Pancreas (tissue), 10 donors: Measurements from ENCODE around the gene KCNIP1. TPM values are rescaled to one million over a fixed set of nuclear protein-coding genes. Genes with fewer than 3 reads are reported as not detected.

Source experiments
- ATAC-seq, 4 donors: fragments of 200-7000 bp; cut with Tn5 transposase; one replicate each; pipeline versions ENCODE4 v1.8.0 to v1.9.1; 2020; ENCODE audit warnings: mild to moderate bottlenecking in 4 of 4, moderate library complexity in 4 of 4
- DNase-seq, 6 donors: peaks; one replicate each; pipeline ENCODE4 v3.0.0-alpha.2; 2020
- FAIRE-seq: peaks from 2 replicates; lab custom pipeline; 2012; peaks lifted over from hg19 to GRCh38; lab: Jason Lieb, UNC
- H3K27ac ChIP-seq, 4 donors: fragments of 200-600 bp; sonication (generic); 1 replicate in 3 of 4; 2 replicates in 1 of 4; pipeline versions ENCODE4 v1.5.0 to v1.8.0; 2020
- H3K27me3 ChIP-seq, 4 donors: fragments of 200-600 bp; one replicate each; pipeline ENCODE4 v1.8.0; 2021
- H3K36me3 ChIP-seq, 3 donors: fragments of 200-600 bp; sonication (generic) in 1 of 3; one replicate each; pipeline versions ENCODE4 v1.5.0 to v1.8.0; 2020 to 2021
- H3K4me1 ChIP-seq, 3 donors: fragments of 200-600 bp; one replicate each; pipeline ENCODE4 v1.8.0; 2021
- H3K4me3 ChIP-seq, 4 donors: fragments of 200-600 bp; sonication (generic) in 2 of 4; one replicate each; pipeline versions ENCODE4 v1.5.0 to v1.8.0; 2020 to 2021
- H3K9me3 ChIP-seq, 4 donors: fragments of 200-600 bp; one replicate each; pipeline ENCODE4 v1.8.0; 2021
- WGBS, 2 donors: extraction: QIAGEN DNeasy Blood & Tissue Kit; methylation state at CpG; one replicate each; pipeline ENCODE4 v1.1.7; 2013; 5-methylcytosine and 5-hydroxymethylcytosine counted together
- intact Hi-C, 3 donors: fragments of 100-400 bp; cut with DNase I; formaldehyde crosslinking; loops; one replicate each; pipeline versions ENCODE4 v1.11.1 to v1.14.2; 2022
- polyA plus RNA-seq, 2 donors: library from polyadenylated mRNA; stranded (reverse); fragments of 200-250 nt; gene quantifications; one replicate each; pipeline ENCODE4 v1.2.3, GENCODE V29; 2013
- total RNA-seq, 6 donors: library from RNA; stranded (reverse); fragmentation: NEBNext Ultra II Directional in 4 of 6; extraction: Animal tissue kit (Norgen Biotek cat#: 25700) in 4 of 6; gene quantifications; one replicate each; pipeline versions ENCODE4 v1.2.1 to v1.2.4, GENCODE V29; 2021 to 2023
- TF ChIP-seq, protein P1 (sequence below), 4 donors: fragments of 200-600 bp; sonication (generic) in 3 of 4; IDR thresholded peaks; one replicate each; pipeline versions ENCODE4 v1.5.0 to v1.8.0; 2021; ENCODE audit warnings: antibody characterized with exemption in 4 of 4
- donor health status: healthy with polysubstance abuse.
- donor health status: DM: no; HTN: no; CAD: no; lungs with moderate emphysema.
- donor health status: DM: no; HTN: no; CAD: no.
- donor health status: control.
- donor health status: control.
- donor health status: Bipolar disorder and iron deficiency.
- donor health status: DM: yes; HTN: yes; CAD: no.
- donor health status: DM: no; HTN: no; CAD: no.
- donor health status: DM: no; HTN: no; CAD: no.
- donor health status: DM: yes; HTN: yes; CAD: no.

Gene KCNIP1
- total and polyA plus RNA-seq, 8 donors, result 0.31 to 10.3 (median 1.1) TPM

GRCh38 chr5:170630226-170630625 is 126.4 kb downstream of the KCNIP1 start:
- intact Hi-C loops, result loop anchor here in 1 of 3 donors (5.0 to 10.0 kb wide), 2 partner anchors 165 to 193 kb away; no protein-coding TSS in a partner anchor
- H3K9me3 ChIP-seq, result no peaks in the 10 kb centered on the region
- no peaks in the 10 kb centered on the region for H3K36me3 ChIP-seq
- no peak overlapping the region for H3K27ac ChIP-seq
- 66 to 76% methylated on average over 8 of the region's 8 CpGs for WGBS, 2 donors
- TF ChIP-seq, protein P1, sequence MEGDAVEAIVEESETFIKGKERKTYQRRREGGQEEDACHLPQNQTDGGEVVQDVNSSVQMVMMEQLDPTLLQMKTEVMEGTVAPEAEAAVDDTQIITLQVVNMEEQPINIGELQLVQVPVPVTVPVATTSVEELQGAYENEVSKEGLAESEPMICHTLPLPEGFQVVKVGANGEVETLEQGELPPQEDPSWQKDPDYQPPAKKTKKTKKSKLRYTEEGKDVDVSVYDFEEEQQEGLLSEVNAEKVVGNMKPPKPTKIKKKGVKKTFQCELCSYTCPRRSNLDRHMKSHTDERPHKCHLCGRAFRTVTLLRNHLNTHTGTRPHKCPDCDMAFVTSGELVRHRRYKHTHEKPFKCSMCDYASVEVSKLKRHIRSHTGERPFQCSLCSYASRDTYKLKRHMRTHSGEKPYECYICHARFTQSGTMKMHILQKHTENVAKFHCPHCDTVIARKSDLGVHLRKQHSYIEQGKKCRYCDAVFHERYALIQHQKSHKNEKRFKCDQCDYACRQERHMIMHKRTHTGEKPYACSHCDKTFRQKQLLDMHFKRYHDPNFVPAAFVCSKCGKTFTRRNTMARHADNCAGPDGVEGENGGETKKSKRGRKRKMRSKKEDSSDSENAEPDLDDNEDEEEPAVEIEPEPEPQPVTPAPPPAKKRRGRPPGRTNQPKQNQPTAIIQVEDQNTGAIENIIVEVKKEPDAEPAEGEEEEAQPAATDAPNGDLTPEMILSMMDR (IDR thresholded peaks at IDR 0.05), result no peak
- H3K4me3 ChIP-seq, result no peak overlapping the region
- ATAC-seq (peak in 1 of 4 donors; percentile 15), DNase-seq (no peak), FAIRE-seq (no peak)
- no peaks in the 10 kb centered on the region for H3K27me3 ChIP-seq
- no peaks in the 10 kb centered on the region for H3K4me1 ChIP-seq

- peak in 2 of 4 donors; percentile 15 to 19 for ATAC-seq
- TF ChIP-seq, protein P1 (IDR thresholded peaks at IDR 0.05), result no peak
- intact Hi-C loops, result loop anchor here in 1 of 3 donors (5.0 to 10.0 kb wide), 2 partner anchors 164 to 193 kb away; no protein-coding TSS in a partner anchor
- WGBS, 2 donors, result 34 to 39% methylated on average over 3 of the region's 3 CpGs
- H3K9me3 ChIP-seq, result no peaks in the 10 kb centered on the region
- H3K36me3 ChIP-seq, result no peaks in the 10 kb centered on the region
- DNase-seq, result no peak
- no peak overlapping the region for H3K4me3 ChIP-seq
- no peaks in the 10 kb centered on the region for H3K4me1 ChIP-seq
- no peaks in the 10 kb centered on the region for H3K27me3 ChIP-seq
- no peak for FAIRE-seq
- no peak overlapping the region for H3K27ac ChIP-seq
Observed at GRCh38 chr5:170630711-170631141, 126.9 kb downstream of the KCNIP1 start.

DNA sequence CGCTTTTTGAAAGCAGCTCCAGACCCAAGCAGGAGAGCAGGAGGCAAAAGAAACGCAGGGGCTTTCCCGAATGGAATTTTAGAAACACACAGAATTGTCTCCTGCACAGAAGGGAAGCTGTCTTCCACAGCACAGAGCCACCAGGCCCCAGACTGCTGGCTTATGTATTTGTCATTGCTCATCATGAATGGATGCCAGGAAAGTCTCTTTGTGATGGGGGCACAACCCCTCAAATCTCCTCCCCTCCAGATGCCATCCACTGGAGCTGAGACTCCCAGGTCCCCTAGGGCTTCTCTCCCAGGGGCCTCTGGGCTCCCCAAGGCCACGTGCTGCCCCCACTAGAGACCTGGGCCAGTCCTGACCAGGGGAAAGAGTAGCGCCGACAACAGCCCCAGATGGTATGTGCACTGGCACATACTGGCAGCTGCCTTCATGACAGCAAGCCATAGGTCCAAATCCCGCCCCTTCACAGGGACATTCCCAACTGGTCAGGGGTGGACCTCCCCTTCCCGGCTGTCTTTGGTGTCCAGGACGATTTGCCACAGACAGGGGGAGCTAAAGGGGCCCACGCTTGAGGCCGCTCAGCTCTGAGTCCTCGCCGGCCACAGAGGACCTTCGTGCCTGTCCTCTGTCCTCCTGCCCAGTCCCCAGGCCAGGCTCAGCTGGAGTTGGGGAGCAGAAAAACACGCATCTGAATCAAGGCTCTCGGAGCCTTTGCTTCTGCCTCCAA is 127.8 kb downstream of the KCNIP1 start:
- intact Hi-C loops, result loop anchor here in 1 of 3 donors (5.0 to 10.0 kb wide), 2 partner anchors 163 to 194 kb away; no protein-coding TSS in a partner anchor
- H3K9me3 ChIP-seq, result no peaks in the 10 kb centered on the region
- no peak for FAIRE-seq
- WGBS, 2 donors, result 29 to 39% methylated on average over 16 of the region's 16 CpGs
- no peaks in the 10 kb centered on the region for H3K36me3 ChIP-seq
- no peaks in the 10 kb centered on the region for H3K4me1 ChIP-seq
- TF ChIP-seq, protein P1 (IDR thresholded peaks at IDR 0.05), result no peak
- no peaks in the 10 kb centered on the region for H3K27me3 ChIP-seq
- DNase-seq, result no peak
- peak in 3 of 4 donors; percentile 7 to 41 (median 17) for ATAC-seq
- no peak overlapping the region for H3K27ac ChIP-seq
- no peak overlapping the region for H3K4me3 ChIP-seq

GRCh38 chr5:170632266-170632984 is 128.6 kb downstream of the KCNIP1 start:
- FAIRE-seq, result no peak
- H3K4me1 ChIP-seq, result no peaks in the 10 kb centered on the region
- no peaks in the 10 kb centered on the region for H3K36me3 ChIP-seq
- TF ChIP-seq, protein P1 (IDR thresholded peaks at IDR 0.05), result no peak
- intact Hi-C loops, result loop anchor here in 1 of 3 donors (5.0 to 10.0 kb wide), 2 partner anchors 162 to 195 kb away; no protein-coding TSS in a partner anchor
- DNase-seq, result no peak
- WGBS, 2 donors, result 37 to 38% methylated on average over 19 of the region's 19 CpGs
- ATAC-seq, result peak in 1 of 4 donors; percentile 6
- H3K4me3 ChIP-seq, result no peak overlapping the region
- H3K27ac ChIP-seq, result no peak overlapping the region
- H3K9me3 ChIP-seq, result no peaks in the 10 kb centered on the region
- no peaks in the 10 kb centered on the region for H3K27me3 ChIP-seq
